NT2/D1 (cell line): Measurements from ENCODE around the gene PAQR4.

Experiments used
- DNase-seq: peaks from one replicate; pipeline ENCODE4 v3.0.0-alpha.2; 2011; ENCODE audit warnings: low read depth, low spot score
- H3K27me3 ChIP-seq: 2 replicates; pipeline ENCODE4 v1.6.0; 2011; ENCODE audit warnings: mild to moderate bottlenecking; ENCODE audit not compliant: insufficient read length, insufficient read depth
- H3K36me3 ChIP-seq: 2 replicates; pipeline ENCODE4 v1.6.1; 2011; ENCODE audit warnings: mild to moderate bottlenecking, low read length, mixed read lengths; ENCODE audit not compliant: insufficient read depth, insufficient read length
- H3K4me1 ChIP-seq: 2 replicates; pipeline ENCODE4 v1.5.1; 2011; ENCODE audit not compliant: insufficient read depth, insufficient read length
- H3K4me3 ChIP-seq: 2 replicates; pipeline ENCODE4 v1.5.1; 2011; ENCODE audit warnings: low read depth; ENCODE audit not compliant: insufficient read length
- H3K9ac ChIP-seq: 2 replicates; pipeline ENCODE4 v1.6.0; 2011; ENCODE audit warnings: low read depth; ENCODE audit not compliant: insufficient read length
- H3K9me3 ChIP-seq: 2 replicates; pipeline ENCODE4 v1.5.1; 2011; ENCODE audit warnings: mild to moderate bottlenecking, low read length; ENCODE audit not compliant: insufficient read depth
- SUZ12 ChIP-seq: IDR thresholded peaks from 2 replicates; pipeline ENCODE4 v1.6.1; 2011; ENCODE audit not compliant: insufficient read length, insufficient read depth; ENCODE audit errors: extremely low read depth
- YY1 ChIP-seq: IDR thresholded peaks from 2 replicates; pipeline ENCODE4 v1.6.1; 2011; ENCODE audit not compliant: insufficient read length, insufficient read depth
- ZNF274 ChIP-seq: IDR thresholded peaks from 2 replicates; pipeline ENCODE4 v1.6.1; 2011; ENCODE audit warnings: mild to moderate bottlenecking, low read depth, low read length

The PAQR4 gene

DNA sequence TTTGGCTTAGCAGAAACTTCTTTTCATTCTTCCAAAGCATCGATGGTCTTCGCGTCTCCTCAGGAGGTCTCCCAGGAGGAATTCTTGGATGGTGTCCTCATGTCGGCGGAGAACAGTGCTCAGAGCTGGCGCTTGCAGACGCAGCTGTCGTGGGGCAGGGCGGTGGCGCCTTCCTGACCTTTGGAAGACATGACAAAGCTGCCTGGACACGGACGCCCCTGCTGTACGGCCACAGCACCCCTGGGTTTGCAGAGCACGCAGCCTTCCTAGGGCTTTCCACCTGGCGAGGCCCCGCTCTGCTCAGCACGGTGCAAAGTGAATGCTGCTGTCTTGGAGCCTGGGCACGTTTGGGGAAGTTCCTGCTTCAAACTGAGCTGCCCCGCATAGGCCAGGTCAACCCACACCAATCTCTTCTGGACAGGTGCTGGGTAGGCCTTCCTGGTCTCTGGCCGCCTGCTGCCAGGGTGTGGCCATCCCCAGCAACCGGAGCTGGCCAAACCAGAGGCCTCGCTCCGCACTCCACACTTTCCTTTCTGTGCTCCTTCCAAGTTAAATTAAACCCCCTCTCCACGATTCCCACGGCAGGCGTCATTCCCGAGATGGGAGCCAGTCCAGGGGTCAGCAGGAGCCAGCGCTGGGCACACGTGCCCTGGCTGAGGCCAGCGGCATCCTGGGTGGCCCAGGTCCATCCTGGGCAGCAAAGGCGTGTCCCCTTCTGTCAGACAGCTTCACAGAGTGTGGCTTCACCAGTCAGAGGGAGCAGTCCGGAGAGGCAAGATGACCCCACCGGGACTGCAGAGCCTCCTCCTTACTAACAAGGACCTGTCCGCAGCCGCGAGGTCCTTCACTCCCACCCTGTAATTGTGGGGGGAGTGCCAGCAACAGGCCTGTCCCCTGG, 20.1 kb upstream of the PAQR4 start:
- Histone ChIP-seq H3K9me3 (no peaks in the 10 kb centered on the region), H3K4me3 (no peak overlapping the region), H3K9ac (no peak overlapping the region), H3K4me1 (peaks cover 3% of the 10 kb centered on the region), H3K27me3 (no peaks in the 10 kb centered on the region), H3K36me3 (peaks cover 19% of the 10 kb centered on the region)
- no peak for DNase-seq
- TF ChIP-seq SUZ12 (no peak), YY1 (no peak), ZNF274 (no peak)

DNA sequence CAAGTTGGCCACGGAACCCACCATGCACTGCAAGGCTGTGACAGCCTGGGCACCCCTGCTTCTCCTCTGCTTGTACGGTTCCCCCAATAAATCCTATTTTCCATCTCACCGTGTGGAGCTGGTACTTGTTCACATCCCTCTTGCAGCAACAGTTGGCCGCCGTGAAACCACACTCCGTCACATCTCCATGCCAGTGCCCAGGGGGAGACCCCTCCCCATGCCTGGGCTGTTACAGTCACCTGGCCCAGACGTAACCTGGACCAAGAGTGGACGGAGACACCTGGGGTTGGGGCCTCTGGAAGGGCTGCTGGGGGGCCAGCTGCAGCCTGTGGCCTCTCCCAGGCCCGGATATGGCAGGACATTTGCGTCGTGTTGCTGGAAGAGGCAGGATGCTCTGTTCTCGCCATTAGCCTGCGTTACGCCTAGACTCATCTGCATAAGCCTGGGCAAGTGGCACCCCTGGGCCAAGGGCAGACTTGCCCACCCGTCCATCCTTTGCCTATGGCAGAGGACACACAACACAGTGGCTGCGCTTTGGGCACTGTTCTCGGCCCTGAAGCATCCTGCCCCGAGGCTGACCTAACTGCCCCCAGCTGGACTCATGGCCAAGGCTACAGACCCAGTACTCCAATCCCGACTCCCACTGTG, 19.3 kb upstream of the PAQR4 start:
- Histone ChIP-seq H3K9ac (no peak overlapping the region), H3K9me3 (no peaks in the 10 kb centered on the region), H3K4me3 (no peak overlapping the region), H3K4me1 (peaks cover 8% of the 10 kb centered on the region), H3K27me3 (no peaks in the 10 kb centered on the region), H3K36me3 (peaks cover 19% of the 10 kb centered on the region)
- no peak for TF ChIP-seq SUZ12
- TF ChIP-seq ZNF274: no peak
- no peak for TF ChIP-seq YY1
- no peak for DNase-seq

DNA sequence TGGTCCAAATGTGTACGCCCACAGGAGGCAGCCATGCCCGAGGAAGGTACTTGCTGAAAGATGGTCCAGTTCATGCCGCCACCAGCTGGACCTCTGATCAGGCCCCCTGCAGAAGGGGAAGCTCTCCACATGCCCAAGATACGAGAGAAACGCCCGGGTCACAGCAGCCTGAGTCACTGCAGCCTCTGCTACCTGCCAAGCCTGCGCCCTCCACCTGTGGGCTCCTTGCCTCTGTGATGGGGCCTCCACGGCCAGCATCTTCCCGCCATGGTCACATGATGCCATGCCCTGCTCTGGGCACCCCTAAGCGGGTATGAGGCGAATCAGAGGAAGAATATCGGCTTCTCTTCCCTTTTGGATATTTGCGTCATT, 18.8 kb upstream of the PAQR4 start:
- Histone ChIP-seq H3K4me3 (no peak overlapping the region), H3K27me3 (no peaks in the 10 kb centered on the region), H3K9ac (no peak overlapping the region), H3K4me1 (peaks cover 13% of the 10 kb centered on the region), H3K36me3 (peaks cover 19% of the 10 kb centered on the region), H3K9me3 (no peaks in the 10 kb centered on the region)
- no peak for TF ChIP-seq SUZ12
- no peak for TF ChIP-seq ZNF274
- no peak for TF ChIP-seq YY1
- no peak for DNase-seq

DNA sequence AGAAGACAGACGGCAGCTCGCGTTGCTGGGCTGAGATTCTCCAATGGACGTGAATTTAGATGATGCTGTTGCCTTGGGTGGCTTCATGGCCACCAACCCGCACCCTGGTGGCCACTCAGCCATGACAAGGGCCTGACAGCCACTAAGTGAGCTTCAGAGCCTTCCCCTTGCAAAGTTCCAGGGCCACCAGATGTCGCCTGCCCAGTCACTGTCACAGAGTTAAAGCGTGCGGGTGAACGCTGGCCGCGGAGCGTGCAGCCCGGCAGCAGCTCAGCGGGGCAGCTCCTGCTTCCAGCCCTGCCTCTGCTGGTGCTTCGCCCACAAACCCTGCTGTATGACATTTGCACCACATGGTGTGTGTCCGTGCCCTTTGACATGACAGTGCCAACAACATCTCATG, 18.4 kb upstream of the PAQR4 start:
- Histone ChIP-seq H3K27me3 (no peaks in the 10 kb centered on the region), H3K4me1 (peaks cover 15% of the 10 kb centered on the region), H3K4me3 (no peak overlapping the region), H3K9ac (no peak overlapping the region), H3K9me3 (no peaks in the 10 kb centered on the region), H3K36me3 (peaks cover 19% of the 10 kb centered on the region)
- TF ChIP-seq ZNF274 (no peak), SUZ12 (no peak), YY1 (no peak)
- no peak for DNase-seq

DNA sequence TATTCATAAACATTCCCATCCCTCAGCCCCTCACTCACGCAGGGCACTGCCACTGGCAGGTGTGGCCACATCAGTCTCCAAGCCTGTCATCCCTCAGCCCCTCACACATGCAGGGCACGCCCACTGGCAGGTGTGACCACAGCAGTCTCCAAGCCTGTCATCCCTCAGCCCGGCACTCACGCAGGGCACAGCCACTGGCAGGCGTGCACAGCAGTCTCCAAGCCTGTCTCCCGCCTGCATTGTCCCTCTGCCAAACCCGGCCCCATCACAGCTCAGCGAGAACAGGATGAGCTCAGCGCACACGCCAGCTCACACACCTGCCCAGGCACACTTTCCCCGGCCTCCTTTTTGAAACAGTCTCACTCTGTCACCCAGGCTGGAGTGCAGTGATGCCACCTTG, 16.5 kb upstream of the PAQR4 start:
- Histone ChIP-seq H3K9me3 (no peaks in the 10 kb centered on the region), H3K4me1 (peaks cover 29% of the 10 kb centered on the region), H3K36me3 (peaks cover 19% of the 10 kb centered on the region), H3K27me3 (no peaks in the 10 kb centered on the region), H3K4me3 (no peak overlapping the region), H3K9ac (no peak overlapping the region)
- DNase-seq: no peak
- no peak for TF ChIP-seq SUZ12
- no peak for TF ChIP-seq ZNF274
- no peak for TF ChIP-seq YY1

DNA sequence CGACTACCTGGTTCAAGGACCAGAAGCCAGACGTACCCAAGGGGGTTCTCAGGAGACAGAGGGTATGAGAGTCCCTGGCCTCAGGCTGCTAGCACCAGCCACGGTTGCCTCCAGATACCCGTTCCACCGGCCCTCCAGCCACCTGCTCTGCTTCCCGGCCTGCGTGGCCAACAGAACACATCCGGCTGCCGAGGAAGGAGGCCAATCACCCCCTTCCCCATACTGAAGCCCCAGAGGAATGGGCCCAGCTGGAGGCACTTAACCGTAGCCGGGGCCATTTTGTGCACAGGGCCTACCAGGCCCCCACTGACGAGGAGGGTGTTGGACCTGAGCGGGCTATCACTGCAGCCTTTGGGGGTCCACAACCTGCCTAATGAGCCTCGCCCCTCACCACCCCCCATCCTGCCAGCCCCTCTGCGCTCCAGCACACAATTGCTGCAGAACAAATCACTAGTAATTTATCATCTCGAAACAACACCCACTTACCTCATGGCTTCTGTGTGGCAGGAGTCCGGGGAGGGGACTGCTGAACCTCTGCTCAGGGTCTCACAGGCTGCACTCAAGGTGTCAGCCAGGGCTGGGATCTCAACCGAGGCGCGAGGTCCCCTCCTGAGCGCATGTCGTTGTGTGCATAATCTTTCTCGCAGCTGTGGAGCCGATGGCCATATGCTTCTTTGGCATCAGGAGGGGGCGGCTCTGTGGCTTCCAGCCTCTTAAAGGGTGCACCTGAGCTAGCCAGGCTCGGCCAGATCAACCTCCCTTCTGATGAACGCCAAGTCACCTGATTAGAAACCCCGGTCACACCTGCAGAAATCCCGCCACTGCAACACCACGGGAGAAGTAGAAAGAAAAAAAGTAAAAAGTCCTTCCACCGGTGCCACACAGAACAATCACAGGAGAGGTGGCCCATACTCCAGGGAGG, 15.2 kb upstream of the PAQR4 start:
- H3K4me1 ChIP-seq: peaks cover 28% of the 10 kb centered on the region
- H3K9ac ChIP-seq: no peak overlapping the region
- no peak overlapping the region for H3K4me3 ChIP-seq
- TF ChIP-seq YY1 (no peak), ZNF274 (no peak)
- H3K9me3 ChIP-seq: no peaks in the 10 kb centered on the region
- no peak for DNase-seq
- no peaks in the 10 kb centered on the region for H3K27me3 ChIP-seq
- H3K36me3 ChIP-seq: peaks cover 14% of the 10 kb centered on the region
